Type B pancreatic cell (in vitro differentiated cells): Measurements from ENCODE around the gene SAMD9. TPM values are rescaled to one million over a fixed set of nuclear protein-coding genes. Genes with fewer than 3 reads are reported as not detected.

Experiments used
- DNase-seq: peaks from one replicate; pipeline ENCODE4 v3.0.0; 2021; ENCODE audit warnings: mixed read lengths; ENCODE audit not compliant: unreplicated experiment; ENCODE audit errors: extremely low spot score
- H3K27ac Mint-ChIP-seq: 2 replicates; pipeline ENCODE4 v1.8.0; 2021; ENCODE audit warnings: mild to moderate bottlenecking, mixed read lengths
- H3K27me3 Mint-ChIP-seq: 2 replicates; pipeline ENCODE4 v1.8.0; 2021; ENCODE audit warnings: mixed read lengths
- H3K36me3 Mint-ChIP-seq: 2 replicates; pipeline ENCODE4 v1.8.0; 2021; ENCODE audit warnings: mixed read lengths
- H3K4me1 Mint-ChIP-seq: one replicate; pipeline ENCODE4 v1.8.0; 2021; ENCODE audit warnings: mixed read lengths; ENCODE audit not compliant: unreplicated experiment
- H3K4me3 Mint-ChIP-seq: 2 replicates; pipeline ENCODE4 v1.8.0; 2021; ENCODE audit warnings: mild to moderate bottlenecking, mixed read lengths
- H3K9me3 Mint-ChIP-seq: 2 replicates; pipeline ENCODE4 v1.8.0; 2021; ENCODE audit warnings: mixed read lengths
- long read RNA-seq: library from polyadenylated mRNA; unstranded; transcript quantifications from one replicate; pipeline ENCODE4 v2.0.0, GENCODE V29; 2020
- total RNA-seq: library from RNA; stranded (reverse); gene quantifications from 2 replicates; pipeline ENCODE4 v1.2.1, GENCODE V29; 2021; ENCODE audit warnings: low replicate concordance
- TF ChIP-seq, protein P1 (sequence below): fragments of 200-600 bp; sonication (generic); conservative IDR thresholded peaks from 2 replicates; pipeline ENCODE4 v1.5.0; 2021; ENCODE audit warnings: antibody characterized with exemption, mild to moderate bottlenecking

Gene SAMD9
- 2.9 and 3.2 TPM in 2 replicates for total RNA-seq
- long read RNA-seq, full-length matches to known transcripts, result 6 of 10 reads
- long read RNA-seq, partial matches to known transcripts, result 0 of 10 reads
- long read RNA-seq, other reads (novel, unspliced or antisense), result 4 of 10 reads

DNA sequence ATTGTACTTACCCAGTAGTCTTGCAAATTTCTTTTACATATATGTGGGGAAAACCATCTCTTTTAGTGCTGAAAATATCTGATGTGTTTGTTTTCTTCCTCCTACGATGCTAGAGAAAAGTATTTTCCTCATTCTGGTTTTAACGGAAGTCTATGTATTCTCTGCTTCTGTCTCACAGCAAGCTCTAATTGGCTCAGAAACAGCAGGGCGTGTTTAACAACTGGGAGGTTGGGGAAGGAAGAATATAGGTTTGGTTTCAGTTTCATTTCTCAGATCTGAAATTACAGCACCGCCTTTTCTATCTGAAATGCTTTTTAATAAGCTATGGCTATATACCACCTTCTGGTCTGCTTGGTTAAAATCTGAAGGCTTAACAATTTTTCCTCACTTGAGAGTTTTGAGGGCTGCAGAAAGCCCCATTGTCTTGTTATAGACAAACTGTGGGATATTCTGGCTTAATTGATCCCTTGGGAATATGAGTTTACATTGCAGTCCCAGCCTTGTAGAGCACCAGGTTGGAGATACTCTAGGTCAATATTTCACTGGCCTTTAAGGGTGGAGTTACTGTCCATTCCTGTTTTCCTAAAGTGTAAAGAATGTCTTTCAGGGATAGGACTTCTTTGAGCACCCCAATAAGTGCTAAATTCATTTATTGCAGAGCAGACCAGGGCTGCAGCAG, at the start of gene SAMD9:
SAMD9 (minus strand) TSS at position 128 of the 679 bp plus-strand sequence. CDS start 11,882 bp downstream, outside the sequence.
- no peaks in the 10 kb centered on the region for H3K9me3 Mint-ChIP-seq
- H3K36me3 Mint-ChIP-seq, result no peaks in the 10 kb centered on the region
- peak within 1 kb of the TSS; percentile 59 for H3K27ac Mint-ChIP-seq
- no peaks in the 10 kb centered on the region for H3K27me3 Mint-ChIP-seq
- peaks cover 8% of the 10 kb centered on the region for H3K4me1 Mint-ChIP-seq
- DNase-seq, result no peak
- peak within 1 kb of the TSS; percentile 82 for H3K4me3 Mint-ChIP-seq
- TF ChIP-seq, protein P1, sequence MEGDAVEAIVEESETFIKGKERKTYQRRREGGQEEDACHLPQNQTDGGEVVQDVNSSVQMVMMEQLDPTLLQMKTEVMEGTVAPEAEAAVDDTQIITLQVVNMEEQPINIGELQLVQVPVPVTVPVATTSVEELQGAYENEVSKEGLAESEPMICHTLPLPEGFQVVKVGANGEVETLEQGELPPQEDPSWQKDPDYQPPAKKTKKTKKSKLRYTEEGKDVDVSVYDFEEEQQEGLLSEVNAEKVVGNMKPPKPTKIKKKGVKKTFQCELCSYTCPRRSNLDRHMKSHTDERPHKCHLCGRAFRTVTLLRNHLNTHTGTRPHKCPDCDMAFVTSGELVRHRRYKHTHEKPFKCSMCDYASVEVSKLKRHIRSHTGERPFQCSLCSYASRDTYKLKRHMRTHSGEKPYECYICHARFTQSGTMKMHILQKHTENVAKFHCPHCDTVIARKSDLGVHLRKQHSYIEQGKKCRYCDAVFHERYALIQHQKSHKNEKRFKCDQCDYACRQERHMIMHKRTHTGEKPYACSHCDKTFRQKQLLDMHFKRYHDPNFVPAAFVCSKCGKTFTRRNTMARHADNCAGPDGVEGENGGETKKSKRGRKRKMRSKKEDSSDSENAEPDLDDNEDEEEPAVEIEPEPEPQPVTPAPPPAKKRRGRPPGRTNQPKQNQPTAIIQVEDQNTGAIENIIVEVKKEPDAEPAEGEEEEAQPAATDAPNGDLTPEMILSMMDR, result no peak

DNA sequence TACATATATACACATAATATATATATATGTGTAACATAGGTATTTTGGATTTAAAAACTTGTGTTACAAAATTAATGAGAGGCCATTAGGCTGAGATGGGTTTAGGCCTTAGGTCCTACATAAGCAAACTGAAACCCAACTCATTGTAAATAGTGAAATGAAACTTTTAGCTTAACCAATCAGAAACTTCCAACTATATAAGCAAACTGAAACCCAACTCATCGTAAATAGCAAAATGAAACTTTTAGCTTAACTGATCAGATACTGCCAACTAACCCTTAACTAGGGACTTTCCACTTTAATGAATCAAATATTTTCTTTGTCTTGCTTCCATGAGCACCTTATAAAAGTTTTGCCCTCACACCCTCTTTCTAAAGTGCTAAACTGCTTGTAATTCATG, 47.7 kb upstream of the SAMD9 start:
- TF ChIP-seq, protein P1, result no peak
- no peaks in the 10 kb centered on the region for H3K36me3 Mint-ChIP-seq
- peaks cover 17% of the 10 kb centered on the region for H3K27me3 Mint-ChIP-seq
- H3K4me3 Mint-ChIP-seq, result no peak overlapping the region
- no peaks in the 10 kb centered on the region for H3K9me3 Mint-ChIP-seq
- no peaks in the 10 kb centered on the region for H3K4me1 Mint-ChIP-seq
- no peak for DNase-seq
- H3K27ac Mint-ChIP-seq, result no peak overlapping the region

DNA sequence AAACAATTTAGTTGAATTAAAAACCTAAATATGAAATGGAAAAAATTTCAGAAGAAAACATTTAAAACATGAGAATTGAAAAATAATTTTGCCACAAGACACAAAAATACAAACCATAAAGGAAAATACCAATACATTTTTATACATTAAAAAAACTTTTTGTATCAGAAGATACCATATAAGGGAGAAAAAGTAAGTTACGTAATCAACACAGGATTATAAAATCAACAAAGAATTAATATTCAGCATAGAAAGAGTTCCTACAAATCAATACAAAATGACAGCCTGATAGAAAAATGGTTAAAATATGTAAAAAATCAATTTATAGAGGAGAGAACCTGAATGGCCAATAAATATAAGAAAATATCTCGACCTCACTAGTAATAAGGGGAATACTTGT, 47.0 kb upstream of the SAMD9 start:
- no peak for DNase-seq
- Mint-ChIP-seq H3K4me1 (no peaks in the 10 kb centered on the region), H3K36me3 (no peaks in the 10 kb centered on the region), H3K27ac (no peak overlapping the region), H3K9me3 (no peaks in the 10 kb centered on the region), H3K27me3 (peaks cover 17% of the 10 kb centered on the region), H3K4me3 (no peak overlapping the region)
- TF ChIP-seq, protein P1, result no peak

DNA sequence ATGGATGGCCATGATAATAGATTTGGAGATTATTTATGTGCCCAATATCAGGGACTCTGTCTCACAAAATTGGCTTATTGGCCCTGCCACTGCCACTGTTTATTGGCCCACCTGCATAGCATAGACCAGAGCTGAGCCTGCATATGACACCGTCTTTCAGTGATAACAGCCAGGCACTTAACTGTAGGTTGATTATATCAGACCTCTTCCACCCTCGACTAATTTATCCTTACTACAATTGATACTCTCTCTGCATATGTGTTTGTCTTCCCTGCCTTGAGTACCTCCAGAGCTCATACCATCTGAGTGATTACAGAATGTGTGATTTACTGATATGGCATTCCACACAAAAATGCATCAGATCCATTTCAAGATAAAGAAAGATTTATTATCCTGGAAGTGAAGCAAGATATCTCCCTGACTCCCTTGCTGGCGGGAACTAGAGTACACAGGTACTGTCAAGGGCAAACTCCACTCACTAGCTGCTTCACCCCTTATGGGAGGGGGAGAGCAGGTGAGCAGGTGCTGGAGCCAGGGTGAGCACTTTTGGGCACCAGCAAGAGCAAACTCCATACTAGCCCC, 43.5 kb upstream of the SAMD9 start:
- H3K27ac Mint-ChIP-seq, result no peak overlapping the region
- TF ChIP-seq, protein P1, result no peak
- no peak overlapping the region for H3K4me3 Mint-ChIP-seq
- H3K4me1 Mint-ChIP-seq, result no peaks in the 10 kb centered on the region
- H3K36me3 Mint-ChIP-seq, result no peaks in the 10 kb centered on the region
- H3K27me3 Mint-ChIP-seq, result no peaks in the 10 kb centered on the region
- H3K9me3 Mint-ChIP-seq, result no peaks in the 10 kb centered on the region
- DNase-seq, result no peak

DNA sequence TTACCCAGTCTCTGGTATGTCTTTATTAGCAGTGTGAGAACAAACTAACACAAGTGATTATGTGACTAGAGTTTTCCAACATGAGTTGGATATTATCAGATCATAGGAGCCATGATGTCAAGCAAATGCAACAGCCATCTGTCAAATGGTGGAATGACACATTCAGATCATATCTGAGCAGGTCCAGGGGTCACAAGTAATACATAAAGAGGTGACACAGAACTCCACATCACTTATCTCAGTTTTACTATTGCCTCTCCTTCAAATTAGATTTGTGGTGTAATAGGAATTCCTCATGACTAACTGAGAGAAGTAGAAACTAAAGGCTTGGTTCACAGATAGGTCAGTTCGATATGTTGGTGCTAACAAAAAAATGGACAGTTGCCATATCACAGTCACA, 42.6 kb upstream of the SAMD9 start:
- no peak for DNase-seq
- no peaks in the 10 kb centered on the region for H3K9me3 Mint-ChIP-seq
- no peak overlapping the region for H3K4me3 Mint-ChIP-seq
- H3K27ac Mint-ChIP-seq, result no peak overlapping the region
- H3K27me3 Mint-ChIP-seq, result no peaks in the 10 kb centered on the region
- no peaks in the 10 kb centered on the region for H3K4me1 Mint-ChIP-seq
- no peaks in the 10 kb centered on the region for H3K36me3 Mint-ChIP-seq
- TF ChIP-seq, protein P1, result no peak
